ENCODE measurements around the gene FNDC3B.

GRCh38 chr3:172232579-172233212 is 193.3 kb downstream of the FNDC3B start:
- TF ChIP-seq CTCF (conservative IDR thresholded peaks at IDR 0.05; ENCODE audit: low read depth, low read length) (no peak), EZH2phosphoT487 (IDR thresholded peaks at IDR 0.05; ENCODE audit: borderline replicate concordance, low read length) (no peak)
